GM19043 (cell line): ENCODE results near the gene KRTAP5-6.
"Not testable (repeated sequence)": the region's sequence is repeated elsewhere in the genome, so short reads cannot be mapped to it uniquely, and the experiment has no call there.

Experiments used
- ATAC-seq: cut with Tn5 transposase; IDR thresholded peaks from one replicate; pipeline ENCODE4 v1.9.1; 2021; ENCODE audit warnings: low read depth; ENCODE audit not compliant: unreplicated experiment

The KRTAP5-6 gene

DNA sequence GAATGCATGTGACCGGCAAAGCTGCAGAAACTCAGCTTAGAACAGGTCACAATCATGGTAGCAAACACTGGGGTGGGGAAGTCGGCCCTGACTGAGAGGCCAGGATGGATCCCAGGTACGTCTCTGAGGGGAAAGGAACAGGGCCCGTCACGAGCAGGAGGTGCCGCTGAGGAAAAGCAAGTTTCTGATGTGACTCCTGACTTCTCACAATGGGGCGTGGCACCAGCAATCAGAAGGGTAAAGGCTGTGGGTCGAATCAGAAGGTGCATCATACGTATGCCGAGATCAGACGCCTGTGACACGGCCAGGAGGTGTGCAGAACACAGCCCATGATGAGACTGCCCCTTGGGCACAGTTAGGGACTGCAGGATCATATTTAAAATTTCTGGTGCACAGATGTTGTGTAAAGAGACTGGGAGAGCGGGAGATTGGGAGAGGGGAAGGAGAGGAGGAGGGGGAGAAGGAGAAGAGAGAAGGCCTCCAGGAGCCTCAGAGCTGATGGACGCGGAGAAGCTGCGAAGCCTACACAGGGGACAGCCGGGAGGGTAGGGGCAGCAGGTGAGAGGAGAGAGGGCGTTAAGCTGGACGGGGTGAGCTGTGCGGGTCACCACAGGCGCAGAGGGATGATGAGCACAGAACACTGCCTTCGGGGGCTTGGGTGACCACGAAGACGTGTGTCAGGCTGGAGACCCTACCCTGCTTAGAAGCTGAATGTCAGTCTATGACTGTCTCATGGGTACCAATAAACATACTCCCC, 36.7 kb upstream of the KRTAP5-6 start:
- no peak for ATAC-seq

DNA sequence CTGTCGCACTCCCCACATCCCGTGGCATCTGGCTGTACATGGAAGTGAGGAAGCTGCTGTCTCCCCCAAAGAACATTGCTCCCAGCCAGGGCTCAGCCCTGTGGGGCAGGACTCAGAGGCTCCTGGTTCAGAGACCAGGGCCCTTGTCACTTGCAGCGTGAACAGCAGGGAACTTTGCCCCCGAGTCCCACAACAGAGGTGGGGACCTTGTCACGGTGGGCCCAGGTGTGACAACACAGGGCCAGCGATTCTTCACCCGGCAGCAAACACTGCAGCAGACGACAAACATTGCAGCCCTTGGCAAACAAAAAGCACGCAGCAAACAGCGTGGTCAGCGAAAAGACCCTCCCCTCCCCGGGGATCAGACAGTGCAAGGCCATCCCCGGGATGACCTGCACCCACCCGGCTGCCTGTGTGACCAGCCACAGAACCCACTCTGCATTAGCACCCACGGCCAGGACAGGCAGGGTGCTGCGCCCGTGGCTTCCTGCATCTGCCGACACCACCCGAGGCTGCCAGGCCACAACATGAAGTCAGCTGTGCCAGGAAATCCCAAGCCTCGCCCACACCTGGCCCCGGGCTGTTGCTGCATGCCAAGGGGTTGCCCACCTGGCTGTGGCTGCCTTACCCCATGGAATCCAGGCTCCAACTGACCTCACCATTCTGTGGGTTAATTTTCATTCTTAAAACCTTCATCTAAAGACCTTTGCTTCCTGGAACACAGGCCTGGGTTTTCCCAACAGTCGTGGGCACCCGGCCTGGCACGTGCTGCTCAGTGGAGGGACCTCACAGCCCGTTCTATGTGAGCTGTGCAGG, 35.3 kb upstream of the KRTAP5-6 start:
- not testable (repeated sequence) for ATAC-seq

DNA sequence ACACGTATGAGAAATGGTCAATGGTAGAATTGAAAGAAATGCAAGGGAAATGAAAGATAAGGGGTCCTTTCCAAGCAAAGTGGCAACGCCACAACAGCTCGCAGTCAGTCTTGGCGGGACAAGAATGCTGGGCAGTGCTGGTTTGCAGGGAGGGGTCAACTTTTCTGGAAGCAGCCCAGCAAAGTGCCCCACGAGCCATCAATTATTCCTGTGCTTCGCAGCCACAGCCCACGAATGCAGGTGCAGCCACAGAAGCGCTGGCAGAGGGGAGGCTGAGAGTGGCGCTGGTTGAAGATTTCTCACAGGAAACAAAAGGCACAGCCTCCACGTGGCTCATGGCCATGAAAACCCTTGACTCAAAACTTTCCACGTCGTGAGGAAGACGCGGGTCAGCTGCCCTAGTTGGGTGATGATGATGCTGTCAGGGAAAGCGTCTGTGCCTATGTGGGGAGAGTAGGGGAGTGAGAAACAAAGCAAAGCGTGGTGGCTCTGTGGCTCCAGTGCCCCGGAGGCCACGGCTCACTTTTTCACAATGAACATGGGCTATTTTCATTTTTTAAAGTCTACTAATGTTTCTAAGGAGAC, 34.2 kb upstream of the KRTAP5-6 start:
- ATAC-seq, result not testable (repeated sequence)

DNA sequence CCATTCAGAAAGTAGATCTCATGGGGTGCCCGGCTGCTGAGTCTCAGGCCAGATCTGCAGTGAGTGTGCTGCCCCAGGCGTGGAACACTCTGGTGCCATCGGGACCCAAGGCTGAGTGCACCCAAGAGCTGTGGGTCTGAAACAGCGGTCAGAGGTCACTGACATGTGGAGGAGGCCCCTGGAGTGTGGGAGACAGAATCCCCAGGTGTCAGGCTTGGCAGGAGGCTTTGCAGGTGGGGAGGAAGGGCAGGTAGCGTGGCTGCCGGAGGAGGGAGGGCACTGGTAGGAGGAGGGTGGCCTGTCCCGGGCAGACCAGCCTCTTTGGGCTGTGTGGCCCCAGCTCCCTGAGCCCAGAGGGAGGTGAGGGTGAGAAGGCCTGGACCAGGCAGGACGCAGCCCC, 31.7 kb upstream of the KRTAP5-6 start:
- no peak for ATAC-seq

DNA sequence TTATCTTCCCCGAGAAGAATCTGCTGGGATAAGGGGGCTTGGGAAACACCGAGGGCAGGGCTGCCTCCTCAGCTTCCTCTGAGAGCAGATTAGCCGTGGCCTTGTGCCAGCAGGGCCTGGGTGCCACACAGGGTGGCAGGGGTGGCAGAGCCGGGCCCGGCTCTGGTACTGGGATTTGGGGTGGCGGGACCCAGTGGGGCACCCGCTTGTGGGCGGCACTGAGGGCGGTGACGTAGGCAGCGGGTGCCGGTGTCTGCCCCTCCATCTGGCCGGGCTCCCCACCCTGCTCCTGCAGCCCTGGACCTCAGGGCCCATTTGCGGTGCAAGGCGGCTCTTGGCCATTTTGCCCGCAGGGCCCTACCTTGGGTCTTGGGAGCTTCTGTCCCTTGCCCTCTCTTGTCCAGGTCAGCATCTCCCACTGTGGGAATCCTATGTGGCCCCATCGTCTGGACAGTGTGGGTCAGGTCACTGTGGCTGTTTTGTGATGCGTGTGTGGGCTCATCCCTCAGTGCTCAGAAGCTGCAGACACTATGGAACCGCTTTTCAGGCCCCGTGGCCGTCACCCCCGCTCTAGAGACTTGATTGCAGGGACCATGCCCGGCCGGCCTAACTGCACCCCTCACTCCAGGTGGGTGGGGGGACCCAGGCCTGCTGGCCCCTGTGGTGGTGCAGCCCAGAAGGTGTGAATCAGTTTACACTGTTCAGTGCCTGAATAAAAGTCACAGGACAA, 29.7 kb upstream of the KRTAP5-6 start:
- ATAC-seq, result no peak

DNA sequence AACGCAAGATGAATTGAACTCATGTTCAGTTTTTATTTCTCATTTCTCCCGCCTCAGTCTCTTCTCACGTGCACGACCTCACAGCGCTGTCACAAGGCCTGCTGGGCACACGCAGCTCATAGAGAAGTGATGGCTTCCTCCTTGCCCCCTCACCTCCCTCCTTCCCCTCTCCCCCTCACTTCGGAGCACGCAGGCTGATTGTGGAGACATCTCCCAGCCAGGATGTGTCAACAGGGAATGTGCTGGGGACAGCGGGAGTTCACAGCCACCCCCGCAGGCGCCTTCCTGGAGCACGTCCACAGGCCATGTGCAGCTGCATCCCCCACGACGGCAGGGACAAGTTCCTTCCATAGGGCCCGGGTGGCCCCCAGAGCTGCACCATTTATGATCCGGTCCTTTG, 29.1 kb upstream of the KRTAP5-6 start:
- no peak for ATAC-seq

DNA sequence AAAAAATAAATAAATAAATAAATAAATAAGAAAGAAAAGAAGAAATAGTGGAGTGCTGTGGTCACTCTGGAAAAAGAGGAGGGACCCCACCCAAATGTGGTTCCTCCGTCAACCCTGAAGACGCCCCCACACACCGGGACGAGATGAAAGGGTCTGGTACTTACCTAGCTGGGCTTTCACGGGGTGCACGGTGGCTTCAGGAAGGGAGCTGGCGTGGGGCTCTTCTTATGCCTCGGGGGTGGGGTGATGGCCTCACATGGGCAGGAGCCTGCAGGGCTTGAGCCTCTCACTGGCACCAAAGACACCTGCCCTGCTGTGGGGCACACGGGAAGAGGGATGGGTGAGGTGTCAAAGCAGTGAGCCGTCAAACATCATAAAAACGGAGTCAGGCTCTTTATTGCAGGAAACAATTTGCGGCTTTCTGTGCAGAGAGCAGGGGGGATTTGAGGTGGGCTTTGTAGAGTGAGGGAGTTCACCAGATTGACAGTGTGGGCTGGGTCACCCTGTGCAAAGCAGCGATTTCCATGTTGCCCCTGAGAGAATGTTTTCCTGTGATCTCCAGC, 28.0 kb upstream of the KRTAP5-6 start:
- ATAC-seq, result no peak

DNA sequence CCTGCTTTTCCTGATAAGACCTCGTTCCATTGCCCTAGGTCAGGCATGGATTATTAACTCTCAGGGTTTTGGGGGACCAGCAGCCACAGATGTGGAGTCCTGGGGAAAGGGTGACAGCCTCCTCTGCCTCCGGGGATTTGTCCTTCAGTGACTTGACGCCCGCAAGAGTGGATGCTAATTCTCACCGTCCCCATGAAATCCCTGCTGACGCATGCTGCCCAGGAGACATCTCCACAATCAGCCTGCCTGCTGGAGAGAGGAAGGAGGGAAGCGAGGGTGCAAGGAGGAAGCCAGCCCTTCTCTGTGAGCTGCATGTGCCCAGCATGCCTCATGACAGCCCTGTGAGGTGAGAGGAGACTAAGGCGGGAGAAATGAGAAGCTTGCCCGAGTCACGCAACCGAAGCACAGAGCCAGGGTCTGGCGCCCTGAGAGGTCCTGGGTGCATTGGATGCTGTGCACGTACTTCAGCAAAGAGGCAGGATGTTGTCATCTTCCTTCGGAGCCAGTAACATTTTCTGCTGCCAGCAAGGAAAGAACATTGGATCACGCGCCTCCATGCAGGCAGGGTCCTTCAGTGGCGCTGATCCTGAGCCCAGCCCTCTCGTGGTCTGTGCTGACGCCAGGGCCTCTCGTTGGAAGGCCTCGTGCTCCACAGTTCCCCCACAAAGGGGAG, 27.3 kb upstream of the KRTAP5-6 start:
- no peak for ATAC-seq

DNA sequence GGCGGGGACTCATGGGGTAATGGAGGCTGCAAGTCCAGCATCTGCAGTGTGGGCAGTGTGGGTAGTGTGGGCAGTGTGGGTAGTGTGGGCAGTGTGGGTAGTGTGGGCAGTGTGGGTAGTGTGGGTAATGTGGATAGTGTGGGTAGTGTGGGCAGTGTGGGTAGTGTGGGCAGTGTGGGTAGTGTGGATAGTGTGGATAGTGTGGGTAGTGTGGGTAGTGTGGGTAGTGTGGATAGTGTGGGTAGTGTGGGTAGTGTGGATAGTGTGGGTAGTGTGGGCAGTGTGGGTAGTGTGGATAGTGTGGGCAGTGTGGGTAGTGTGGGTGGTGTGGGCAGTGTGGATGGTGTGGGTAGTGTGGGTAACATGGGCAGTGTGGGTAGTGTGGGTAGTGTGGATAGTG, 26.5 kb upstream of the KRTAP5-6 start:
- not testable (repeated sequence) for ATAC-seq

DNA sequence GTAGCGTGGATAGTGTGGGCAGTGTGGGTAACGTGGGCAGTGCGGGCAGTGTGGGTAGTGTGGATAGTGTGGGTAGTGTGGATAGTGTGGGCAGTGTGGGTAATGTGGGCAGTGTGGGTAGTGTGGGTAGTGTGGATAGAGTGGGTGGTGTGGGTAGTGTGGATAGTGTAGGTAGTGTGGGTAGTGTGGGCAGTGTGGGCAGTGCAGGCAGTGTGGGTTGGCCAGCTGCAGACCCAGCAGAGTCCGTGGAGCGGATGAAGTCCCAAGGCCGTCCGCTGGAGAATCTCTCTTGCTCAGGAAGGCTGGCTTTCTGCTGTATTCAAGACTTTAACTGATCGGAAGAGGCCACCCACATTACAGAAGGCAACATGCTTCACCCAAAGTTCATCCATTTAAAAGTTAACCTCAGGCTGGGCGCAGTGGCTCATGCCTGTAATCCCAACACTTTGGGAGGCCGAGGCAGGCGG, 26.1 kb upstream of the KRTAP5-6 start:
- ATAC-seq, result no peak

DNA sequence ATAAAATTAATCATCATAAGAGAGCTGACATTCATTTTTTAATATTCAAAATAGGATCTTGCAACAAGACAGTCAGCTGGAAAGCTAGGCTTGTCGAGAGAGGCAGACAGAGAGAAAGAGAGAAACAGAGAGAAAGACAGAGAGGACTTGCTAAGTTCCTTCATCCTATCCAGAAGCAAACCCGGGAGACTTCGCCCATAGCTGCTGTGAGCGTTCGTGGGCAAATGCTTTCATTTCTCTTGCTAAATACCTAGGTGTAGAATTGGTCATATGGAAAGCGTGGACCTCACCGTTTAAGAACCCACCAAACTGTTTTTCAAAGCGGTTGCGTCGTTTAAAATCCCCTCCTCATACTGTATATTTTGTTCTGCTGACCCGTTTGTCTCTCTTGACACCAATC, 25.3 kb upstream of the KRTAP5-6 start:
- no peak for ATAC-seq

DNA sequence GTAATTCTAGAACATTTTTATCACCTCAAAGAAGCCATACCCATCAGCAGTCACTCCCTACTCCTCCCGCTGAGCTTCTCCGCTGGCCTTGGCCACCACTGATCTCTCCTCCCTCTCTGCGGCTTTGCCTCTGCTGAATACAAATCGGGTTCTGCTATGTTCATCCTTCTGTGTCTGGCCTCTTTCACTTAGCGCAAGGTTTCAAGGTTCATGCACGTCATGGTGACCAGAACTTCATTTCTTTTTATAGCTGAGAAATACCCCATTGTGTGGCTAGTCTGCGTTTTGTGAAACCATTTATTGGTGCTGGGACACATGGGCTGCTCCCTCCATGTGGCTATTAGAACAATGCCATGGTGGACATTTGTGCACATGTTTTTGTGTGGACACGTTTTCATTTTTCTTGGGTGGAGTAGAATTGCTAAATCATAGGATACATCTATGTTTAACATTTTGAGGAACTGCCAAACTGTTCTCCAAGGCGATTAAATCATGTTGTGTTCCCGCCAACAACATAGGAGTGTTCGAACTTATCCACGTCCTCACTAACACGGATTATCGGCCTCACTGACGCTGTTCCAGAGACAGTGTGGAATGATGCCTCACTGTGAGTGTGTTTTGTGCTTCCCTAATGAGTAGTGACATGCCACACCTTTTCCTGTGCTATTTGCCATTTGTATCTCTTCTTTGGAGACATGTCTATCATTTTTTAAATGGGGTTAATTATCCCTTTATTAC, 24.2 kb upstream of the KRTAP5-6 start:
- ATAC-seq, result no peak

DNA sequence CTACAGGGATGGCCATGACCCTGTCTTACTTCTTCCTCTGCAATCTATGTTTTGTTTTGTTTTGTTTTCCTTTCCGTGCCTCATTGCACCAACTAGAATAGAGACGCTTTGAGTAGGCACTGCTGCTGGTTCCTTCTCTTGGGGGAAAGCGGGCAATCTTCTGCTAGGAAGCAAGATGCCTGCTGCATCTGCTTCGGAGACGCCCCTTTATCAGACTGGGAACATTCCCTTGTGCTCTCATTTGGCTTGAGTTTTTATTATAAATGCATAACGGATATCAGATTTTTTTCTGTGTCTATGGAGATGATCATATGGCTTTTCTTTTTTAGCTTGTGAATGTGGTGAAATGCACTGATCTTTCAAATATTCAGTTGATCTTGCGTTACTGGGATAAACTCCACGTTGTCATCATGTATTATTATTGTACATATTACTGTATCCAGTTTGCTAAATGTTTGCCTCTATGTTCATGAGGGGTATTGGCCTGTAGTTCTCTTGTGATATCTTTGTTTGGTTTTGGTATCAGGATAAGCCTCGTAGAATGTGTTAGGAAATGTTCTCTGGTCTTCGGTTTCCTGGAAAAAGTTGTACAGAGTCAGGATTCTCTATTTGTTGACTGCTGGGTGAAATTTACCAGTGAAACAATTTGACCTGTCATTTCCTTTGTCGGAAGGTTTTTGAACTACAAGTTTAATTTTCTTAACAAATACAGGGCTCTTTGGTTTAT, 23.4 kb upstream of the KRTAP5-6 start:
- ATAC-seq, result no peak

DNA sequence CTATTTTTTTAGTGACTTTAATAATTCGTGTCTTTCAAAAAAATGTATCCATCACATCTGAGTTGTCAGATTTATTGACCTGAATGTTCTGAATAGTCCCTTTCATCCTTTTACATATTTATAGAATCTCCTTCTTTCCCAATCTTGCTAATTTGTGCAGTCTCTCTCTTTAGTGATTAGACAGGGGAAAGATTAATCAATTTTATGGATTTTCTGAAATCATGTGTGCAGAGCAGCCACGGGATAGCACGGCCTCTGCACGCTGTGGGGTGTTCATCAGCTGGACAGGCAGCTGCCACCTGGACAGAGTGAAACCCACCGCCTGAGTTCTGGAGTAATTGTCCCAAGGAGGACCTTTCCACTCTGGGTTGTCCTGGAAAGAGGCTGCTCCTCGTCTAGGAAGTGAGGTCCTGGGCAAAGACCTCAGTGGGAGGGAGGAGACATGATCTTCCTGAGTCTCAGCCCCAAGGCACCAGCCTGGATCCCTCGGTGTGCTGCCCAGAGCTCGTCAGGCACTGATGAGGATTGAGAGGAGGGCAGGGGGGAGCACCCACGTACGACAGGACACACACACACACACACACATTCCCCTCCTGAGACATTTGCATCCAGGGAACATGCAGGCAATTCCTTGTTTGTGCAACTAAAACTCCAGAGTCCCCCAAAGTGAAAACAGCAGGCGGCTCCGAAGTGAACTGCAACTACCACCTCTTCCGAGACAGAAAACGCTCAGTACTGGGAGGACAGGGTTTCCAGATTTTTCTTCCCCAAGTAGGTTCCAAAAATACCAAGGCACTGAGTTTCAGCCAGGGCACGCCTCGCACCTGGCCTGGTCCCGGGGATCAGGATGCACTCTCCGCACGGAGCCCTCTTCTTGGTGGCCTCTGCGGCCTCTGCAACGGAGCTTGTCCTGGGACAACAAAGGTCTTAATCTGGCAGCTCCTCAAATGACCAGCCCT, 22.5 kb upstream of the KRTAP5-6 start:
- ATAC-seq, result no peak

DNA sequence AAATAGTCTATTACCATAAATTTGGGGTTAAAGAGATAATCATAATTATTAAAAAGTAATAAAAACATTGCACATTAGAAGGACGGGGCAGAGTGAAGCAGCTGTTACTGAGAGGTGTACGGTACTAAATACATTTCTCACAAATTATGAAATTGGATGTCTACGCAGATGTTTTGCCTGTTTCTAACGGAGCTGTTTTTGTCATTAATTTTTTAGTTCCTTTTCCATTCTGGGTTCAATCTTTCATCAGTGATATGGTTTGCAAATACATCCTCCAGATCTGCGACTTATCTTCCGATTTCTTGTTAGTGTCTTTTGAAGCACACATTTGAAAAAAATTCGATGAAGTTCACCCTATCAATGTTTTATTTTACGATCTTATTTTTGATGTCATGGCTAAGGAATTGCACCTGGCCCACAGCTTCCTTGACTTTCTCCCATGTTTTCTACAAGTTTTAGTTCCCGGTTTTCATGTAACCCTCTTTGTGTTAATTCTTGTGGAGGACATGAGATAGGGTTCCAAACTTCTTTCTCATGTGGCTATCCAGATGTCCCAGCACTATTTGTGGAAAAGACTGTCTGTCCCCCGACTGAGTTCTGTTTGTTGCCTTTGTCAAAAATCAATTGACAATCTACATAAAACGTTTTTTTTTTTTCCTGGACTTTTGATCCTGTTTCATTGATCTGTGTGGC, 21.3 kb upstream of the KRTAP5-6 start:
- ATAC-seq, result no peak

DNA sequence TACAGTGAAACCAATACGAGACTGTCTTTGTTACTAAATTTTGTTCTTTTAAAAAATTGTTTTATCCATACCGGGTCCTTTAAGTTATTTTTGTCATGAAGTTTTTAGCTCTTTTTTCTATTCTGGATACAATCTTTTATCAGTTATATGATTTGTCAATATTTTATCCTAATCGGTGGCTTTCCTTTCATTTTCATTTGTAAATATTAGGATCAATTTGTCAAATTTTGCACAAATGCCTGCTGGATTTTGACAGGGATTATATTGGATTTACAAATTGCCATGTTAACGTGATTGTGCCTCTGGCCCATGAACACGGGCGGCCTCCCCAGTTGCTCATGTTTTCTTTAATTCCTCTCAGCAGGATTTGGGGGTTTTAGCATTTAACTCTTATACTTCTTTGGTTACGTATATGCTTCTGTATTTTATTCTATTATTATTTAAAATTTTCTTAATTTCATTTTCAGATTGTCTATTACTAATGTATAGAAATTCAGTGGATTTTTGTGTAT, 20.7 kb upstream of the KRTAP5-6 start:
- ATAC-seq, result no peak

DNA sequence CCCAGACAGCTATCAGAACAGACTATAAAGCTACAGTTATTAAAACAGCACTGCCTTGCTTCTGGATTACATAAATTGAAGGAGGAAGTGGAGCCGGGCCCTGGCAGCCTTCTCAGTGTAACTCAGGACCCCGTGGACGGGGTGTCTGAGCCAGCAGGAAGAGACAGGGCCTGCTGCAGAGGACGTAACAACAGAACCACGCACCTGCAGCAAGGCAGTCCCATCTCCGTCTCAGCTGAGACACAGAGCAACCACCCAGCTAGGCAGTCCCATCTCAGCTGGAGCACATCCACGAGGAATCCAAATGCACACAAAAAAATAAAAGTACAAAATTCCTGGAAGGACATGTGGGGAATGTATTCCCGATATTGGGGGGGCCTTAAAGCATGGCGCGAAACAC, 17.1 kb upstream of the KRTAP5-6 start:
- ATAC-seq, result no peak
